ENCODE data around the gene RPS18. TPM values are rescaled to one million over a fixed set of nuclear protein-coding genes. Genes with fewer than 3 reads are reported as not detected.

Gene RPS18
- total and polyA plus RNA-seq, 2 of the 4 experiments (the other 2 are of a cell fraction): 6,577 to 8,417 TPM

DNA sequence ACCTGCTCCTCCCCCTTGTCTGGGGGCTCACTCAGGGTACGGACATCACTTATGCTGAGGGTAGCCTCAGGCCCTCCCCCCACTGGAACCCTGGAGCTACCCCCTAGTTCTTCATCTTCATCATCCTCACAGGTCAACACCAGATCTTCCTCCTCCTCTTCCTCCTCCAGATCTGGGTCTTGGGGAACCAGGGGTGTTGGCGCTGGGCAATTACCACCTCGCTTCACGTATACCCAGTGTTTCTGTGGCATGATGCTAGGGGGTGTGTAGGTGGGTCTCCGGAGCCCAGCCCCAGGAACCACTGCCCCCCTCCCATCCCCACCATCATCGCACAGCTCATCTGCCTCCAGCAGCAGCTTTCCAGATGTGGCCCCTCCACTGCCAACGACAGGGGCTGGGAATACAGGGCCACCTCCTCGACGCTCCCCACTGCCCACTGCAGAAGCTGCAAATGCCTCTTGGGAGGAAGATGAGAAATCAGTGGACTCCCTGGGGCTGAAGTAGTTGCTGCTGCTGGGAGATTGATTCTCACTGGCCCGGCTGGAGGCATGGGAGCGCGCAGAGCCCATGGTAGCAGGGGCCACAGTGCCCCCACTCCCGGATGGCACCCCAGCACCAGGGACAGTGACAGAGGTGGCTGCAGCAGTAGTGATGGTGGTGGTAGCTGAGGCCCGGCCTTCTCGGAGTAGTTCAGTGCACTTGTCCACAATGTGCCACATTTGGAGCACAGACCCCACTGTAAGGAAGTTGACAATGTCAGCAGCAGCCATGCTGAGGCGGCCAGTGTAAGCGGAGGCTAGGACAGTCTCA lies 44.1 kb downstream of the RPS18 start:
- 92% methylated on average over 2 of the region's 17 CpGs; no CpG with 5 or more reads in 1 of the 2 experiments for WGBS, 2 experiments (ENCODE audit: extremely low coverage in 2 of 2, insufficient read length in 1 of 2)
- no peak overlapping the region for H2BK20ac ChIP-seq (ENCODE audit: low read depth, low read length)
- dilution Hi-C loops (cut with HindIII; ENCODE audit: low sequenced_read_pairs, unreplicated experiment): no loop called here

More for the DNA sequence above, 44.1 kb downstream of the RPS18 start:
- H3K18ac ChIP-seq (ENCODE audit: low read depth, low read length): no peak overlapping the region
- no peaks in the 10 kb centered on the region for H3K9me3 ChIP-seq (ENCODE audit: control insufficient read depth, insufficient read depth, low read length)
- TF ChIP-seq RFX5 (IDR thresholded peaks at IDR 0.05; ENCODE audit: low read depth, low read length): no peak
- no peak for TF ChIP-seq SMC3 (IDR thresholded peaks at IDR 0.05; ENCODE audit: low read depth, low read length)
- TF ChIP-seq, protein P1, sequence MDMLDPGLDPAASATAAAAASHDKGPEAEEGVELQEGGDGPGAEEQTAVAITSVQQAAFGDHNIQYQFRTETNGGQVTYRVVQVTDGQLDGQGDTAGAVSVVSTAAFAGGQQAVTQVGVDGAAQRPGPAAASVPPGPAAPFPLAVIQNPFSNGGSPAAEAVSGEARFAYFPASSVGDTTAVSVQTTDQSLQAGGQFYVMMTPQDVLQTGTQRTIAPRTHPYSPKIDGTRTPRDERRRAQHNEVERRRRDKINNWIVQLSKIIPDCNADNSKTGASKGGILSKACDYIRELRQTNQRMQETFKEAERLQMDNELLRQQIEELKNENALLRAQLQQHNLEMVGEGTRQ (IDR thresholded peaks at IDR 0.05; ENCODE audit: low read depth, low read length): no peak
- no peak for TF ChIP-seq BHLHE40 (IDR thresholded peaks at IDR 0.05; ENCODE audit: low read depth, low read length)
- no peak for TF ChIP-seq MAZ (IDR thresholded peaks at IDR 0.05; ENCODE audit: borderline replicate concordance, low read depth, low read length)
- TF ChIP-seq CEBPB (IDR thresholded peaks at IDR 0.05; ENCODE audit: low read depth, low read length): no peak
- no peak for TF ChIP-seq MAFK (IDR thresholded peaks at IDR 0.05; ENCODE audit: low read depth, low read length)
- TF ChIP-seq, protein P2, sequence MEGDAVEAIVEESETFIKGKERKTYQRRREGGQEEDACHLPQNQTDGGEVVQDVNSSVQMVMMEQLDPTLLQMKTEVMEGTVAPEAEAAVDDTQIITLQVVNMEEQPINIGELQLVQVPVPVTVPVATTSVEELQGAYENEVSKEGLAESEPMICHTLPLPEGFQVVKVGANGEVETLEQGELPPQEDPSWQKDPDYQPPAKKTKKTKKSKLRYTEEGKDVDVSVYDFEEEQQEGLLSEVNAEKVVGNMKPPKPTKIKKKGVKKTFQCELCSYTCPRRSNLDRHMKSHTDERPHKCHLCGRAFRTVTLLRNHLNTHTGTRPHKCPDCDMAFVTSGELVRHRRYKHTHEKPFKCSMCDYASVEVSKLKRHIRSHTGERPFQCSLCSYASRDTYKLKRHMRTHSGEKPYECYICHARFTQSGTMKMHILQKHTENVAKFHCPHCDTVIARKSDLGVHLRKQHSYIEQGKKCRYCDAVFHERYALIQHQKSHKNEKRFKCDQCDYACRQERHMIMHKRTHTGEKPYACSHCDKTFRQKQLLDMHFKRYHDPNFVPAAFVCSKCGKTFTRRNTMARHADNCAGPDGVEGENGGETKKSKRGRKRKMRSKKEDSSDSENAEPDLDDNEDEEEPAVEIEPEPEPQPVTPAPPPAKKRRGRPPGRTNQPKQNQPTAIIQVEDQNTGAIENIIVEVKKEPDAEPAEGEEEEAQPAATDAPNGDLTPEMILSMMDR (conservative IDR thresholded peaks at IDR 0.05; ENCODE audit: low read depth, low read length): no peak
- TF ChIP-seq FOS (IDR thresholded peaks at IDR 0.05; ENCODE audit: low read depth, low read length): no peak
- TF ChIP-seq MXI1 (IDR thresholded peaks at IDR 0.05; ENCODE audit: borderline replicate concordance, low read depth, low read length): no peak
- TF ChIP-seq RCOR1 (IDR thresholded peaks at IDR 0.05; ENCODE audit: insufficient replicate concordance, low read length): no peak
- H4K91ac ChIP-seq (ENCODE audit: insufficient read depth, low read depth, low read length): no peak overlapping the region
- H3K27me3 ChIP-seq (ENCODE audit: control insufficient read depth, insufficient read depth, low read length): no peaks in the 10 kb centered on the region
- peaks cover 22% of the 10 kb centered on the region for H3K9me1 ChIP-seq (ENCODE audit: insufficient read depth, low read length)
- no peak overlapping the region for H2AFZ ChIP-seq (replicated peaks; ENCODE audit: low read length, poor library complexity)
- no peak overlapping the region for H3K9ac ChIP-seq (ENCODE audit: low read depth, low read length)
- H2BK15ac ChIP-seq (ENCODE audit: low read depth, low read length): no peak overlapping the region
- in situ Hi-C loops (cut with MboI; ENCODE audit: low sequenced_read_pairs) (no loop called here), intact Hi-C loops (cut with micrococcal nuclease) (no loop called here)
- ChIA-PET CTCF (no interaction called here), POLR2A (ENCODE audit: unreplicated experiment) (no interaction called here)
- ATAC-seq (ENCODE audit: low read depth): no peak
- no TSS peak for BruUV-seq (replicated peaks)
- peaks cover 25% of the 10 kb centered on the region for H3K36me3 ChIP-seq (ENCODE audit: control insufficient read depth, insufficient read depth, low read length)
- H3K4me2 ChIP-seq (ENCODE audit: low read depth, low read length): no peak overlapping the region
- no peak overlapping the region for H2BK120ac ChIP-seq (ENCODE audit: low read depth, low read length)
- H3K4me1 ChIP-seq (ENCODE audit: control insufficient read depth, insufficient read depth, low read length): peaks cover 32% of the 10 kb centered on the region
- H3K14ac ChIP-seq (replicated peaks; ENCODE audit: low read depth, low read length): no peak overlapping the region
- H2AK5ac ChIP-seq (ENCODE audit: low read depth, low read length): no peak overlapping the region
- H3K23ac ChIP-seq (ENCODE audit: low read depth, low read length): no peak overlapping the region
- peak overlapping the region; percentile 99 for H2AK9ac ChIP-seq (replicated peaks; ENCODE audit: low read depth, low read length, poor library complexity)
- peaks cover 35 to 83% of the 10 kb centered on the region in 2 experiments for H3K79me1 ChIP-seq (ENCODE audit: low read depth in 1 of 2, low read length in 2 of 2)
- no peak overlapping the region for H3K56ac ChIP-seq (ENCODE audit: extremely low read depth, insufficient read depth, low read length)
- no peak overlapping the region for H3K4me3 ChIP-seq (ENCODE audit: insufficient read depth, low read depth, low read length)
- no peak overlapping the region for H4K8ac ChIP-seq (ENCODE audit: low read depth in 2 of 2, low read length in 2 of 2)
- H3K27ac ChIP-seq (ENCODE audit: insufficient read depth, low read length): no peak overlapping the region
- no peak overlapping the region for H2BK5ac ChIP-seq (ENCODE audit: low read depth, low read length, poor library complexity, severe bottlenecking)
- H4K20me1 ChIP-seq (ENCODE audit: insufficient read depth, low read length): peaks cover 23% of the 10 kb centered on the region
- DNase-seq: no peak
- no peak overlapping the region for H3K4ac ChIP-seq (ENCODE audit: low read depth, low read length)
- no peak overlapping the region for H4K5ac ChIP-seq (ENCODE audit: low read depth, low read length)
